ENCODE measurements around the gene FURIN.

Gene FURIN

GRCh38 chr15:90931575-90931827 lies 63.1 kb downstream of the FURIN start:
- TF ChIP-seq CTCF (IDR thresholded peaks at IDR 0.05; ENCODE audit: insufficient read depth, low read depth, low read length, missing control alignments), result no peak
- peak overlapping the region; percentile 85 for H3K4me3 ChIP-seq (ENCODE audit: low read depth, low read length)
- DNase-seq (ENCODE audit: low read depth), result no peak

- DNase-seq (ENCODE audit: low read depth), result peak; percentile 95
- TF ChIP-seq CTCF (IDR thresholded peaks at IDR 0.05; ENCODE audit: insufficient read depth, low read depth, low read length, missing control alignments), result peak; percentile 97
Measured at GRCh38 chr15:90931828-90932659, 63.7 kb downstream of the FURIN start, which contains the start of gene HDDC3. Gene HDDC3, minus strand, starts transcription at chr15:90932549. Its CDS starts 9 bp downstream, at chr15:90932540.

GRCh38 chr15:90932660-90932991 lies 64.2 kb downstream of the FURIN start:
- no peak for TF ChIP-seq CTCF (IDR thresholded peaks at IDR 0.05; ENCODE audit: insufficient read depth, low read depth, low read length, missing control alignments)

More at GRCh38 chr15:90931828-90932659, 63.7 kb downstream of the FURIN start, which contains the start of gene HDDC3:
- peak within 1 kb of the TSS; percentile 85 for H3K4me3 ChIP-seq (ENCODE audit: low read depth, low read length)

More at GRCh38 chr15:90932660-90932991, 64.2 kb downstream of the FURIN start:
- no peak for DNase-seq (ENCODE audit: low read depth)
- H3K4me3 ChIP-seq (ENCODE audit: low read depth, low read length), result no peak overlapping the region; the same call in 1 of the 2 replicates

All from GM12865 (cell line).